ENCODE measurements around the gene KLHDC4. TPM values are rescaled to one million over a fixed set of nuclear protein-coding genes. Genes with fewer than 3 reads are reported as not detected.
A peak's percentile ranks its signal among the peaks of the same experiment; 100 is the strongest.

The KLHDC4 gene
- total and polyA plus RNA-seq, 9 of the 15 experiments (the other 6 are each of a cell fraction or from before 2014, with no cell fraction given): 1.3 to 68.1 (median 32.8) TPM

GRCh38 chr16:87667443-87667842 lies 98.3 kb downstream of the KLHDC4 start:
- intact Hi-C loops (cut with micrococcal nuclease): no loop called here
- no peak overlapping the region for H2AFZ ChIP-seq (ENCODE audit: low read depth, low read length)
- ATAC-seq (no peak), DNase-seq (ENCODE audit: extremely low read depth in 1 of 4, low spot score in 3 of 4) (no peak), FAIRE-seq (no peak)
- CTCF ChIA-PET (ENCODE audit: low intra/inter-chr PET ratio): no interaction called here
- H3K27ac ChIP-seq (ENCODE audit: extremely low read depth, low read depth, low read length): no peak overlapping the region
- BruUV-seq (replicated peaks): no TSS peak
- no peak overlapping the region for H3K9ac ChIP-seq (ENCODE audit: insufficient read depth in 1 of 2, low read depth in 2 of 2, low read length in 2 of 2)
- TF ChIP-seq EZH2 (IDR thresholded peaks at IDR 0.05; ENCODE audit: borderline replicate concordance, low read depth, low read length) (peak; percentile 74; the same call in 1 of the 2 replicates), TAF9B (IDR thresholded peaks at IDR 0.05; ENCODE audit: partially characterized antibody) (no peak), MTA3 (IDR thresholded peaks at IDR 0.05; ENCODE audit: borderline replicate concordance) (no peak)
- H3K36me3 ChIP-seq (ENCODE audit: control insufficient read depth, insufficient read depth, low read length): no peaks in the 10 kb centered on the region
- no peaks in the 10 kb centered on the region for H3K79me2 ChIP-seq (ENCODE audit: control insufficient read depth, insufficient read depth, low read length)
- no peaks in the 10 kb centered on the region for H3K9me1 ChIP-seq (ENCODE audit: control insufficient read depth, insufficient read depth, low read length)
- peaks cover 27% of the 10 kb centered on the region; the same call in 1 of the 2 replicates for H4K20me1 ChIP-seq (replicated peaks; ENCODE audit: control insufficient read depth, insufficient read depth, low read length)
- no peaks in the 10 kb centered on the region for H3K9me3 ChIP-seq (replicated peaks; ENCODE audit: control insufficient read depth, insufficient read depth, low read depth, low read length)
- WGBS (ENCODE audit: insufficient coverage, low coverage, missing lambda C conversion rate): 0% methylated on average over 7 of the region's 7 CpGs
- no peak overlapping the region for H3K4me2 ChIP-seq (ENCODE audit: insufficient read depth, low read length)
- in situ Hi-C loops (cut with MboI): no loop called here
- peaks cover 71 to 96% of the 10 kb centered on the region in 2 experiments for H3K27me3 ChIP-seq (ENCODE audit: control insufficient read depth in 2 of 2, insufficient read depth in 2 of 2, low read length in 2 of 2)
- H3K4me3 ChIP-seq: no peak overlapping the region
- POLR2A ChIA-PET: interaction anchor here (0.6 kb wide), 2 partner anchors 14 to 65 kb away, joined by 3 to 4 read pairs; no protein-coding TSS in a partner anchor
- peaks cover 0 to 13% of the 10 kb centered on the region in 2 experiments; a peak in 2 of 5 replicates for H3K4me1 ChIP-seq (replicated peaks in 1 of 2; ENCODE audit: control insufficient read depth in 2 of 2, insufficient read depth in 2 of 2, low read length in 2 of 2)

- no peaks in the 10 kb centered on the region for H3K9me3 ChIP-seq (replicated peaks; ENCODE audit: control insufficient read depth, insufficient read depth, low read depth, low read length)
- no TSS peak for BruUV-seq (replicated peaks)
- H3K27ac ChIP-seq (ENCODE audit: extremely low read depth, low read depth, low read length): no peak overlapping the region
- WGBS (ENCODE audit: insufficient coverage, low coverage, missing lambda C conversion rate): under 1% methylated on average over 16 of the region's 16 CpGs
- H3K36me3 ChIP-seq (ENCODE audit: control insufficient read depth, insufficient read depth, low read length): no peaks in the 10 kb centered on the region
- intact Hi-C loops (cut with micrococcal nuclease) (no loop called here), in situ Hi-C loops (cut with MboI) (no loop called here)
- H3K9me1 ChIP-seq (ENCODE audit: control insufficient read depth, insufficient read depth, low read length): no peaks in the 10 kb centered on the region
- ChIA-PET CTCF (ENCODE audit: low intra/inter-chr PET ratio) (no interaction called here), POLR2A (interaction anchor here (0.6 to 0.7 kb wide), 3 partner anchors 13 to 66 kb away, joined by 3 to 4 read pairs (median 3); no protein-coding TSS in a partner anchor)
- no peak overlapping the region for H2AFZ ChIP-seq (ENCODE audit: low read depth, low read length)
- no peak overlapping the region for H3K9ac ChIP-seq (ENCODE audit: insufficient read depth in 1 of 2, low read depth in 2 of 2, low read length in 2 of 2)
- peaks cover 32% of the 10 kb centered on the region; the same call in 1 of the 2 replicates for H4K20me1 ChIP-seq (replicated peaks; ENCODE audit: control insufficient read depth, insufficient read depth, low read length)
- H3K27me3 ChIP-seq (ENCODE audit: control insufficient read depth in 2 of 2, insufficient read depth in 2 of 2, low read length in 2 of 2): peaks cover 75 to 96% of the 10 kb centered on the region in 2 experiments
- no peak for ATAC-seq
- H3K4me1 ChIP-seq (replicated peaks in 1 of 2; ENCODE audit: control insufficient read depth in 2 of 2, insufficient read depth in 2 of 2, low read length in 2 of 2): peaks cover 0 to 13% of the 10 kb centered on the region in 2 experiments; a peak in 2 of 5 replicates
- no peak for FAIRE-seq
- no peaks in the 10 kb centered on the region for H3K79me2 ChIP-seq (ENCODE audit: control insufficient read depth, insufficient read depth, low read length)
- no peak overlapping the region for H3K4me2 ChIP-seq (ENCODE audit: insufficient read depth, low read length)
- no peak for DNase-seq (ENCODE audit: extremely low read depth in 1 of 4, low spot score in 3 of 4)
- H3K4me3 ChIP-seq: no peak overlapping the region
- TF ChIP-seq CTCFL (IDR thresholded peaks at IDR 0.05; ENCODE audit: borderline replicate concordance, insufficient read depth, low read depth, low read length, poor library complexity, severe bottlenecking): no peak
- TF ChIP-seq USF2 (CRISPR knock-in tag; IDR thresholded peaks at IDR 0.05): peak; percentile 40; the same call in 1 of the 2 replicates
- 0 out of 2 replicates have a peak, but pooled peaks have one; percentile 5 for TF ChIP-seq CBFA2T2 (conservative IDR thresholded peaks at IDR 0.05)
- peak; percentile 21; the same call in 1 of the 2 replicates for TF ChIP-seq RAD51 (IDR thresholded peaks at IDR 0.05; ENCODE audit: borderline replicate concordance, low read depth)
- TF ChIP-seq MCM2 (IDR thresholded peaks at IDR 0.05; ENCODE audit: low read depth): no peak
- TF ChIP-seq MED1 (CRISPR knock-in tag; IDR thresholded peaks at IDR 0.05; ENCODE audit: borderline replicate concordance): no peak
- no peak for TF ChIP-seq PHF21A (IDR thresholded peaks at IDR 0.05; ENCODE audit: borderline replicate concordance, low read depth)
- TF ChIP-seq SMAD1 (IDR thresholded peaks at IDR 0.05; ENCODE audit: low read depth, low read length, partially characterized antibody): no peak
- no peak for TF ChIP-seq ZNF140 (CRISPR knock-in tag; IDR thresholded peaks at IDR 0.05)
Observed at GRCh38 chr16:87666919-87667318, 98.9 kb downstream of the KLHDC4 start.
